Left renal pelvis (tissue), 4 donors: ENCODE data around the gene AP3D1. TPM values are rescaled to one million over a fixed set of nuclear protein-coding genes. Genes with fewer than 3 reads are reported as not detected.
"Not testable (repeated sequence)": the region's sequence is repeated elsewhere in the genome, so short reads cannot be mapped to it uniquely, and the experiment has no call there.

ENCODE experiments used
- DNase-seq, 4 donors: peaks; one replicate each; pipeline ENCODE4 v3.0.0-alpha.2; 2013; ENCODE audit warnings: low read depth in 4 of 4, low spot score in 3 of 4
- polyA plus RNA-seq, 4 donors: library from polyadenylated mRNA; unstranded; fragments of 120-200 nt; gene quantifications; one replicate each; pipeline ENCODE4 v1.2.1, GENCODE V29; 2013; ENCODE audit not compliant: insufficient read length in 4 of 4

AP3D1 gene
- polyA plus RNA-seq, 4 donors, result 80.3 to 113 (median 98.6) TPM

DNA sequence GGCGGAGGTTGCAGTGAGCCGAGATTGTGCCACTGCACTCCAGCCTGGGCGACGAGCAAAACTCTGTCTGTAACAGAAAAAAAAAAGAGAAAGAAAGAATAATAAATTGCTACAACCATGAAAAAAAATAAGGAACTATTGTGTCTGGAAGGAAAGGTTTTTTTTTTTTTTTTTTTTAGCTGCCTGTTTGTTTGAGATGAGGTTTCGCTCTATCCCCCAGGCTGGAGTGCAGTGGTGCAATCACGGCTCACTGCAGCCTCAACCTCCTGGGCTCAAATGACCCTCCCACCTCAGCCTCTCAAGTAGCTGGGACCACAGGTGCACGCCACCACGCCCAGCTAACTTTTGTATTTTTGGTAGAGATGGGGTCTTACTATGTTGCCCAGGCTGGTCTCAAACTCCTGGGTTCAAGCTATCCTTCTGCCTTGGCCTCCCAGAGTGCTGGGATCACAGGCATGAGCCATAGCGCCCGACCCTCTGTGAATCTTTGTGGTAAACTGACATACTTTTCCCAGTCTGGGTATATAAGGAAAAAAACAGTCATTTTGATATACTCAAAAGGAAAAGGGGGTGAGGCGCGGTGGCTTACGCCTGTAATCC is 59.3 kb downstream of the AP3D1 start:
- DNase-seq, result not testable (repeated sequence)

DNA sequence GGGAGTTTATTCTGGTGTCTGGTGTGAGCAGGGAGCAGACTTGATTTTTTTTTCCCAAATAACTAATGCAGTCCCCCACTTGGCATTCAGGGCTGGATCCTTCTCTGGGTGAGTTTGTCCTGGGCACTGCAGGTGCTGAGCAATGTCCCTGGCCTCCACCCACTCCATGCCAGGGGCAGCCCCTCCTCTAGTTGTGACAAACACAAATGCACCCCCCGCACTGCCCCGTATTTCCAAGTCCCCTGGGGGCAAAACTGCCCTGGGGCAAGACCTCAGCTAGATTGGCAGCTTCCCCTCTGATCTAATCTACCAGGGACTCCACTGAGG is 61.7 kb downstream of the AP3D1 start:
- no peak for DNase-seq

DNA sequence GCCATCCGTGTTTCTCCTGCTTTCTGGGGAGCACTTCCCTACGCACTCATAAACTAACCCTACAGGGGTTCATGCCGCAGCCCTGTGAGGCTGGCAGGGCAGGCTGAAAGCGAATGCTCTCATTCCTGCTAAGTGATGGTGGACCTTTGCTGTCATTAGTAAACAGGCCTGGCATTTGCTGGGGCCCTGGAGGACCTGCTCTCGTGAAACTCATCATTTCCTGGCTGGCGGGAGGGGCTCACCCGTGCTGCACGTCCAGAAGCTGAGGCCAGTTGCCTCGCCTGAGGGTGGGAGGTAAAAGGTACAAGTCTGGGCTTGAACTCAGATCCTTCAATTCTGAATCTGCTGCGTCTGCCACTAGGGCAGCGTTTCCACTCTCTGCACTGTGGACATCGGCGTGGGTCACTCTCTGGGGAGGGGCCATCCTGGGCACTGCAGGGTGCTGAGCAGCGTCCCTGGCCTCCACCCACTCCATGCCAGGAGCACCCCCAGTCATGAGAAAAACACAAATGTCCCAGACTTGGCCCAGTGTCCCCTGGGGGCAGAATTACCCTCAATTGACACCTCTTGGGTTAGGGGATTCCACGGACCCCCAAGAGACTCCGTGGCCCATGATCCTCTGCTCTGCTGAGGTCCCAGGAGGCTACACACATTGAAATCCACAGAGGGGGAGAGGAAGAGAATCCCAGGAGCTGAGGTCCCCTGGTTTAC is 62.2 kb downstream of the AP3D1 start:
- DNase-seq, result no peak

DNA sequence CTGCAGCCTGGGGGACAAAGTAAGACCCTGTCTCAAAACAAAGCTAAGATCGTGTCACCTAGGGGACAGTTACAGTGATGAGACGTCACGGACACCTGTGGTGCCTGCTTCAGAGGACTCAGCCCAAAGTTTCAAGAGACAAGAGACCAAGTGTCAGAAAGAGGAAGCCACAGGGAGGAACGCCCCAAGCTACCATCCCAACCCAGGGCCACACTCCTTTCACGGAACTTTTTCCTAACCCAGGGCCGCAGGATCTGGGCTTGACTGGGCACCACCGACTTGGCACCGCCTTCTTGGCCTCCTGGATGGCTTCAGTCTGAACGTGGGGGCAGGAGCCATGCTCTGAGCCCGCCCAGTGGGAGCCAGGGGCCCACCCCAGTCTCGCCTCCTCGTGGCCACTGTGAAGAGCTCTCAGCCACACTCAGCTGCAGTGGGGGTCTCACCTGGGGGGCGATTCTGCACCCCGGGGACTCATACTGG is 63.7 kb downstream of the AP3D1 start:
- no peak for DNase-seq

DNA sequence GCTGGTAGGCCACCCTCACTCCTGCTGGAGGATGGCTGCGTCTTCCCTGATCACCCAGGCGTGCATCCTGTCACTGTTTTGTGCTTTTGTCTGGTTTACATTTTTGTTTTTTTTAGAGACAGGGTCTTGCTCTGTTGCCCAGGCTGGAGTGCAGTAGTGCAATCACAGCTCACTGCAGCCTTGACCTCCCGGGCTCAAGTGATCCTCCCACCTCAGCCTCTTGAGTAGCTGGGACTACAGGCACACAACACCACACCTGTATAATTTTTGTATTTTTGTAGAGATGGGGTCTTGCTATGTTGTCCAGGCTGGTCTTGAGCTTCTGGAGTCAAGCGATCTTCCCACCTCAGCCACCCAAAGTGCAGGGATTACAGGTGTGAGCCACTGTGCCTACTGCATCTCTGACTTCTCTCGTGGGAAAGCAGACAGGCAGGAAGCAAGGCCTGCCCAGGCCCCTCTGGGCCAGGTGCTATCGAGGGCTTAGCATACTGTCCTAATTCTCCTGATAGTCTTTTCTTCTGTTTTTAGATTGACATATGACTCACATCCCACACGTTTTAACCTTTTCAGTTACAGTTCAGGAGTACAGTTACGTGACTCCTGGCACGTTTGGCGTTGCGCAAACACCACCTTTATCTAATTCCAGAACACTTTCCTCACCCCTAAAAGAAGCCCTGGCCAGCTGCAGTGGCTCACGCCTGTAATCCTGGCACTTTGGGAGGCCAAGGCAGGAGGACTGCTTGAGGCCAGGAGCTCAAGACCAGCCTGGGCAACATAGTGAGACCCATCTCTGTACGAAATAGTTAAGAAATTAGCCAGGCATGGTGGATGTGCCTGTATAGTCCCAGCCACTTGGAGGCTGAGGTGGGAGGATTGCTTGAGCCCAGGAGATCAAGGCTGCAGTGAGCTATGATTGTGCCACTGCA is 64.4 kb downstream of the AP3D1 start:
- not testable (repeated sequence) for DNase-seq

DNA sequence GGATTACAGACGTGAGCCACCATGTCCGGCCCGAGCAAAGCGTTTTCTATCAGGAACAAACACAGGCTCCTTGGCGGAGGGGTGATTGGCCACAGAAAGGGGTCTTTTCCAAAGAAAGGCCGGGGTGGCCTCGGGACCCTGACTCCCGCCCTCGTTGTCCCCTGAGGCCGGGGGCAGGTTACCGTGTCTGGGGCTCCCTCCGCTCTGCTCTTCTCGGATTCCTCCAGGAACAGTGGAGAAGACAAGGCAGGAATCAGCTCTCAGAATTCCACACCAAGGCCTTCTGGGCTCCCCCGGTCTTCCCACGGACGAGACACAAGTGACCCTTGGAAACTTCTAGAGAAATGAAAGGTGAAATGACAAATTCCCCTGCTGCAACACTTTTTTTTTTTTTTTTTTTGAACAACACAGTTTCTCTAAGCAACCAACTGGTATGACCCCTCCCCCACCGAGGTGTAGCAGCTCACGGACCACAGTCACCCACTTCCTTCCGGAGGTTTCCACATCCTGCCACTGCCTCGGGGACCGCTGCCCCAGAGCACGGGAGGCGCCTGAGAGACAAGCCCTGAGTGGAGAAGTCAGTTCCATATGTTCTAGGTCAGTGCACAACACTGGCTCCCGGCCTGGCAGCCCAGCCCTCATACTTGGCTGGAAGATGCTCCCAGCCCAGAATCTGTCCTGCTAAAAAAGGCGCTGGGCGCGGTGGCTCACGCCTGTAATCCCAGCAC is 66.2 kb downstream of the AP3D1 start:
- no peak for DNase-seq

DNA sequence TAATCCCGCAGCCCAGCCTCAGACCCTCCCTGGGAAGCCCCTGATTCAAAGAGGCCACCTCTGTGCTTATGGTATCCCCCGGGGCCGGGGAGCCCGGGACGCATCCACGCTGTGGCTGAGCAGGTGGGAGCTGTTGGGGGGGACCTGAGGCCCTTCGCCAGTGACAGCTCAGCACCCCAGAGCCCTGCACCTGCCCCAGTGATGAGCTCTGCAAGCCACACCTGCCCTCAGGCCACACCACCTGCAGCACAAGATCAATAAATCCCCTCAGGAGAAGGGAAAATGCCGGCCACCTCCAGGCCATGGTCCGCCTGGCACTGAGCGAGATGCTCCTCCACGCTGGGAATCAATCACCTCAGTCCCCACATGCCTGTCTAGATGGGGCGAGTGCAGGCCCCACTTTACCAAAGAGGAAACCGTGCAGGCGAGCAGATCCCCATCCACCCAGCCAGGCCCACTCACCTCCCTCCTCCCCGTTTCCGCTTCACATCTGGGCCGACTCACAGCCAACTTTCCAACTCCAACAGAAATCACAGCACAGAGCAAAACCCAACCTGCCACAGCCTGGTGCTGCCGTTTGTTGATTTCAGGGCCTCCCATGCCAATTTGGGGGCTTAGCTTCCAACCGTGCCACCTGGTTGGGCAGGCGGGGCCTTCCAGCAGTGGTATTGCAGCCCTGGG is 68.1 kb downstream of the AP3D1 start:
- DNase-seq, result no peak

DNA sequence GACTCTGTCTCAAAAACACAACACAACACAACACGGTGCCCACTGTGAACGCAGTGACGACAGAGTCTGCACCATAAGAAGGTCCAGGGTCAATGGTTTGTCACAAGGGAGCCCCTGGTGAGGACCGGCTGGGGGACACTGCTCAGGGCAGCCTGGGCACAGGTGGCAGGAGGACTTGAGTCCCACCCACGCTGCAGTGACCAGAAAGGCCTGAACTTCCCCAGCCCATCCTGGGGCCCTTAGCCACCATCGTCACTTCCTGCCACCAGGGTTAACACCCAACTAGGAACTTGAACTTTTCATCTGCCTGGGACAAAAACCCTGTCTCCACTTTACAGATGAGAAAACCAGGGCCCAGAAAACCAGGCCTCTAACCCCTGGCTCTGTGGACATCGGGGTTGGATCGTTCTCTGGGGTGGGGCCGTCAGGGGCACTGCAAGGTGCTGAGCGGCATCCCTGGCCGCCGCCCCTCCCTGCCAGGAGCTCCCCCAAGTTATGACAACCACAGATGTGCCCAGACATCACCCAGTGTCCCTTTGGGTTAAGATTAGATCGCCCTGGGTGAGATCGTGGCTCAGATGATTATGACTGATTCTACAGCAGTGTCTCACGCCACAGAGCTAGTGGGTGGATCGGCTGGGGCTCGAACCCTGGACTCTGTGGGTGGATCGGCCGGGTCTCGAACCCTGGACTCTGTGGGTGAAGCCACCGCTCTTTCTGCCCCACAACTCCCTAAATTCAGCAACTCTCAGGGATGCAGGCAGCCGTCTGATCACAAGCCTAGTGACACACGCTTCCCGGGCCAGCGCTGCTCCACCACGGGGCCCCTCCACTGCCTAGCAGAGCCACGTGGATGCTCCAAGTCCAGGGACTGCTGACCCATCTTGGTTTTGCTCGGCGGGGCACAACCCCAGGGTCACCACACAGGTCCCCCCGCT is 69.2 kb downstream of the AP3D1 start:
- DNase-seq, result no peak

DNA sequence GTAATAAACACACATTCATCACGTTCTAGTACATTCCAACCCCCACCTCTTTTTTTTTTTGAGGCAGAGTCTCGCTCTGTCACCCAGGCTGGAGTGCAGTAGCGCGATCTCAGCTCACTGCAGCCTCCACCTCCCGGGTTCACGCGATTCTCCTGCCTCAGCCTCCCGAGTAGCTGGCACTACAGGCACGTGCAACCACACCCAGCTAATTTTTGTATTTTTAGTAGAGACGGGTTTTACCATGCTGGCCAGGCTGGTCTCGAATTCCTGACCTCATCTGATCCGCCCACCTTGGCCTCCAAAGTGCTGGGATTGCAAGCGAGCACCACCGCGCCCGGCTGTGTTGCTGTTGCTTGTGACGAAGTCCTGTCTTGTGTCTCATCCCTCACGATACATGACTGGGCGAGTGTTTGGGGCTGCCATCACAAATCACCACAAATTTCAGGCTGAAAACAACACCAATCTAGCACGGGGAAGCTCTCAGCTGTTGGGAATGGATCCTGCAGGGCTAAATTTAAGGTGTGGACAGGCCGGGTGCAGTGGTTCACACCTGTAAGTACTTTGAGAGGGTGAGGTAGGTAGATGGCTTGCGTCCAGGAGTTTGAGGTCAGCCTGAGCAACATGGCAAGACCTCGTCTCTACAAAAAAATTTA is 70.9 kb downstream of the AP3D1 start:
- no peak for DNase-seq

DNA sequence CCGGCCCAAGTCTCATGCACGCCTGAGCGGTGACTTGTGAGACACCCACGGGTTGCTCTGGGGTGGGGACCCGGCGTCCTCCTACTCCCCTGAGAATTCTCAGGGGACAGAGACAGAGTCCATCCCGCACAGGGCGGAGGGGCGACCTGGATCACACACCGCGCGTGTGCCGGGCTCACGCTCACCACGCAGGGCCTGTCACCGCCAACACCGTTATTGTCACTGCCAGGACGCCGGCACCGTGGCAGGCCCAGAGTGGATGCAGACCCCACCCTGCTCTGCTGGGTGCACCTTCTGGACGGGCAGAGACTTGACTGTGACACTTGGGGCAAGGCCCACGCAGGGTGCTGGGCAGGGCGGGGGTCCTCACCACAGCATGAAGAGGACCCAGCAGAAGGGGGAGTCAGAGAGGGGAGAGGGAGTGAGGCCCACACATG is 71.5 kb downstream of the AP3D1 start:
- DNase-seq, result no peak

DNA sequence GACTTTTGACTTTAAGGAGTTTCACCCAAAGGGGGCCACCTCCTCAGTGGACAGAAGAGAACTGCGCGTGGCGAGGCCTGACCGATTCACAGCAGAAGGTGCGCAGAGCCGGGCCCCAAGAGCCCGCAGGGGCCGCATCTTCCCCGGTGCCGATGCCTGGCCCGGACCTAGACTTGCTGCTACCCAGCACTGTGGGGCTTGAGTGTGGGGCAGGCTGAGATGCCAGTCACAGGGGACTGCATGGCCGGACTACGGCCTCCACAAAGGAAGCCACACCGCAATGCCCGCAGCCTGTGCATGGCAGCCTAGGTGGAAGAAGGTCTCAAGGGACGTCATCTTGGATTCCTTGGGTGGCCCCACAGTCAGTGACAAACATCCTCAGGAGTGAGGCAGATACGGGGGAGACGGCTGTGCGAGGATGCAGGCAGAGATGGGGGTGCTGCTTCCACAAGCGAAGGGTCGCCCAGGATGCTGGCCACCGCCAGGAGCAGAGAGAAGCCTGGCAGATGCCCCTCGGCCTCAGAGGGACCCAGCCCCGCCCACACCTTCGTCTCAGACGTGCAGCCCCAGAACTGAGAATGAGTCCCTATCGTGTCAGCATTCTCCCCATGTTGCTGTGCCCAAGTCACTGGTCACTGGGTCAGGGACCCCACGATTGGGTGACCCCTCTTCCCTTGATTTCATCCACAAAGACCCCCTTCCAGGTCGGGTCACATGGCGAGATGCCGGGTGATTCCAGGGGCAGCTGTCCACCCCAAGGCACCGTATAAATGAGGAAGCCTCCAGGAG is 72.1 kb downstream of the AP3D1 start:
- no peak for DNase-seq

DNA sequence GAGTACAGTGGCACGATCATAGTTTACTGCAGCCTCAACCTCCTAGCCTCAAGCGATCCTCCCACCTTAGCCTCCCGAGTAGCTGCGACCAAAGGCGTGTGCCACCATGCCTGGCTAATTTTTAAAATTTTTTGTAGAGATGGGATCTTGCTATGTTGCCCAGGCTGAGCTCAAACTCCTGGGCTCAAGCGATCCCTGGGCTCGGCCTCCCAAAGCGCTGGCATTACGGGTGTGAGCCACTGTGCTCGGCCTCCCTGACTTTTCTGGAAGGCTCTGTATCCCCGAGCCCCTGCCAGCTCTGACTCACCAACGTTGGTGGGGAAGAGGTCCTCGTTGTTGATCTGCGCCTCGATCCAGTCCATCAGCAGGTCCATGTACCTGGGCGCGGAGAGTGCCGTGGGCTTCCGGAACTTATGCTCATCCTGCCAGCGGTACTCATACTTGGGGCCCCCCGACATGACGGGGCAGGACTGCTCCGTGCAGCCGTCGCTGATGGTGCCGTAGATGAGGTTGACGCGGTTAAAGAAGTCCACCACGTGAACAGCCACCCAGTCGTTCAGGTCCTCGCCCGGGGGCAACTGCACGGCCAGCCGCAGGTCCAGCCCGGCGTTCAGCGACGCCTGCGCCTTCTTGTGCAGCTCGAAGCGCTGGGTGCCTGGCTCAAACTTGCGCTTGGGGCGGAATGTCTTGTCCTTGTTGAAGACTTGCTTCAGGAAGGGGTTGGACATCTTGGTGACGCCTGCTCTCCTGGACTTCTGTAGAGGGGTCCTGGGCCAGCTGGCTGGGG is 73.3 kb downstream of the AP3D1 start:
- no peak for DNase-seq

DNA sequence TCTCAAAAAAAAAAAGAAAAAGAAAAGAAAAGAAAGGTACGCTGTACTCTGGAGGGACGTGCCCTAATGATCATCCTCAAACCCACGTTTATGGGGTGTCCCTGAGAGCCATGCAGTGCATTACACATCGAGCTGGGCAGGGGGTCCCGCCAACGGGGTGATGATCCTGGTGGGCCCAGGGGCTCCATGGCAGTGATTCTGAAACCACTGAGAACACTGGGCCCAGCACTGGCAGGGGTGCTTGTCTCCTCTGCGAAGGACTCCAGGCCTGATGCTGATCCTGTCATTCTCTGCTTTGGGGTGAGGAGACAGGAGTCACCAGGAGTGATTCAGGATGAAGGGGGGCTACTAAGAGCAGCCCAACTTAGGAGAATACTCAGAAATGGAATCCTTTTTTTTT is 74.0 kb downstream of the AP3D1 start:
- no peak for DNase-seq

DNA sequence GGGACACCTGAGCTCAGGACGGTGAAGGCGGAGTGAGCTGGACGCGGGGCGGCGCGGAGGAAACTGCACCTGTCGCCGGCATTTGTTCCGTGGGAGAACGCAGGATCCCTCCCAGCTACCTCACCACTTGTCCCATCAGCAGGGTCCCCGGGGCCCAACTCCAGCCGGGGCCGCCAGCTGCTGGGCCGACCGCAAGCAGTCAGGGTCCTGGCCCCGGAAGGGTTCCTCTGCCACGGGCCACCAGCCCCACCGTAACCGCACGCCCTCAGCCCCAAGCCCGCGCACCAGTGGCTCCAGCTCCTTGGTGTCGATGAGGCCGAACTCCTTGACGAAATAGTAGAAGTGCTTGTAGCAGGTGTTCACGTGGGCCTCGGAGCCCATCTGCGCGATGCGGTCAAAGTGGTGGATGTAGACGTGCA is 74.8 kb downstream of the AP3D1 start:
- no peak for DNase-seq

DNA sequence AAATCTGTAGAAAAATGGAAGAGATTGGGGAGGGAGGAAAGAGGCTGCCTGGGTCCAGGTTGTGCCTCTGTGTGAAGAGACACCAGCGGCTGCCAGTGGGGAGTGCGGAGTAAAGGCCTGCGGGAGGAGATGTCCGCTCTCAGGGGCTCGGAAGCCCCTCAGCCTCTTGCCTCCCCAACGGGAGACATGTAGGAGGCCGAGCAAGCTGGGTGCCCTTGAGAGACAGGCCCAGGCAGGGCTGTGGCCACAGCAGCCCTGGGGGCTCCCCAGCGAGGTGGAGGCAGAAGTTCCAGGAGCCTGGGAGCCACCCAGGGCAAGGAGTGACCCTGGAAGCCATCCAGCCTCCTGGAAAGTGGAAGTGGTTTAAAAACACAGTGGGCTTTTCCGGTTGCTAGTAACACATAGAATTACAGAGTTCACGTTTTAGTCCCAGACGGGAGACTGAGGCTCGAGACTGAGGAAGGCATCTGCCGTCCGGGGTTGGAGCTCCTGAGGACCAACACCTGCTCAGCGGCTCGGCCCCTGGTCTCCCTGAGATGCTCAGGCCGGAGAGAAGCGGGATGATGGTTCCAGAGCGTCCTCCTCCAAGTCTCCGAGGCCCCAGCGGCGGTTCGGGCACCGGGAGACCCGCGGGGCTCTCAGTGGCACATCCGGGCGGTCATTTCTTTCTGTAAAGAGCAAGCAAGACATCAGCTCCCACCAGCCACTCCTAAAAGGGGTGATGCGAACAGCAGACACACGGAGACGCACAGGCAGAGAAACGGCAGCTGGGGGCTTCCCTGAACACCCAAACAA is 78.4 kb downstream of the AP3D1 start:
- DNase-seq, result no peak

DNA sequence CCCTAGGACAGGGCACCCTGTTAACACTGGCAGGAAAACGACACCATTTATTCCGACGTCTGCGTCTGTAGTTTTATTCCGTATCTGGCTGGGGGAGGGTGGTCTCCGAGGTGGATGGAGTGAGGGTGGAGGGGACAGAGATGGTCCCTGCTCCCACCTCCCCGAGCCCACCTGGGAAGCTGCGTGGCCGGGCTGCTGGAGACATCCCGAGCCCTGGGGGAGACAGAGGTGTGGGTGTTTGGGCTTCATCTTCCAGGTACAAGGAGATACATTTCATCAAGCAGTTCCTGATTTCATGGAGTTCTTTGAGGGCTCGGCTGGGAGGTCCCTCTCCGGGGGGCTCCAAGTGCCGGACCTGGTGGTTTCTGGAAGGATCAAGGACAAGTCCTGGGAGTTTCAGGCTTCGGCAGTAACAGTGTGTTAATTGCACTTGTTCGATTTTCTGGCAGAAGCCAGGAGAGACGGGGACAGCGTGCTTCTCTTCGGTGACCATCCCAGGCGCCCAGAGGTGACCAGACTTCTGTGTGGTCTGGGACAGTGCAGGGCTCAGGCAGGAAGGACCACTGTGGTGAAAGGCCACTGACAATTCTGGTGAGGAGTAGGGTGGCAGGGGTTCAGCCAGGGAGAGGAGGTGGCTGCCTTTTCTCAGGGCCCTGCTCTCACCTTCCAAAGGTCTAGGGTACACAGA is 80.2 kb downstream of the AP3D1 start:
- no peak for DNase-seq
